Urinary bladder (tissue), 4 donors: ENCODE measurements around the gene REV1. TPM values are rescaled to one million over a fixed set of nuclear protein-coding genes. Genes with fewer than 3 reads are reported as not detected.

Experiments
- DNase-seq: peaks from one replicate; pipeline ENCODE4 v3.0.0-alpha.2; 2015; ENCODE audit errors: extremely low spot score
- H3K27ac ChIP-seq: one replicate; pipeline ENCODE4 v1.5.1; 2013; ENCODE audit warnings: low read depth, mild to moderate bottlenecking, moderate library complexity
- H3K36me3 ChIP-seq: one replicate; pipeline ENCODE4 v1.6.1; 2013; ENCODE audit warnings: mild to moderate bottlenecking, moderate library complexity; ENCODE audit not compliant: insufficient read depth
- H3K4me1 ChIP-seq: one replicate; pipeline ENCODE4 v1.6.1; 2013; ENCODE audit warnings: mild to moderate bottlenecking, moderate library complexity; ENCODE audit not compliant: insufficient read depth
- H3K4me3 ChIP-seq: one replicate; pipeline ENCODE4 v1.5.1; 2013; ENCODE audit warnings: low read depth, low read length
- WGBS: extraction: QIAGEN DNeasy Blood & Tissue Kit; methylation state at CpG from one replicate; pipeline ENCODE4 v1.1.7; 2013; 5-methylcytosine and 5-hydroxymethylcytosine counted together
- polyA plus RNA-seq: library from polyadenylated mRNA; stranded (reverse); fragments of 200-250 nt; gene quantifications from one replicate; pipeline ENCODE4 v1.2.3, GENCODE V29; 2013
- total RNA-seq: library from RNA; depleted of rRNA; stranded (reverse); fragments of >200 nt; gene quantifications from one replicate; pipeline ENCODE4 v1.2.3, GENCODE V29; 2014
- donor health status: healthy with polysubstance abuse.
- donor health status: healthy.

REV1 gene
- total and polyA plus RNA-seq, 2 donors: 21.0 to 134 TPM

DNA sequence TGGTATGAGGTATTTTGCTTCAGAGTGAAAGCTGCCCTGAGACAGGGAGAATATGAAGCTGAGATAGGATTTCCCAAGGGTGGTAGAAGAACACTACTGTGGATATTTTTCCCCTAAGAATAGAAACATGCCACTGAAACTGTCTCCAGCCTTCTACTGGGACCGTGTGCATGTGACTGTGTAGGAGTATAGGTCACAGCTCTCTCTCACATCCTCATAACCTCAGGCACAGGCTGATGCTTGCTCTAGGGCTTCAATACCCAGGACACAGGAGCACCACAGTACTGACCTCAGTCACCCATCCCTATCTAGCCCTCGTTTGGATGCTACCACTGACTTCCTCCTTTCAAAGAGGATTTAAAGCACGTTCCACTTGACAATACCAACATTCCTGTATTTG, 67.2 kb downstream of the REV1 start:
- Histone ChIP-seq H3K36me3 (no peaks in the 10 kb centered on the region), H3K27ac (no peak overlapping the region), H3K4me1 (no peaks in the 10 kb centered on the region), H3K4me3 (no peak overlapping the region)
- WGBS: 62% methylated on average over 3 of the region's 3 CpGs
- DNase-seq: no peak

- 78% methylated on average over 5 of the region's 5 CpGs for WGBS
- Histone ChIP-seq H3K4me1 (no peaks in the 10 kb centered on the region), H3K27ac (no peak overlapping the region), H3K36me3 (peaks cover 2% of the 10 kb centered on the region), H3K4me3 (no peak overlapping the region)
- DNase-seq: no peak
These were observed 68.3 kb downstream of the REV1 start for GRCh38 chr2:99421469-99421868.

GRCh38 chr2:99420751-99421299, 69.0 kb downstream of the REV1 start:
- no peak for DNase-seq
- H3K36me3 ChIP-seq: peaks cover 4% of the 10 kb centered on the region
- no peak overlapping the region for H3K27ac ChIP-seq
- 60% methylated on average over 5 of the region's 5 CpGs for WGBS
- H3K4me1 ChIP-seq: no peaks in the 10 kb centered on the region
- H3K4me3 ChIP-seq: no peak overlapping the region

DNA sequence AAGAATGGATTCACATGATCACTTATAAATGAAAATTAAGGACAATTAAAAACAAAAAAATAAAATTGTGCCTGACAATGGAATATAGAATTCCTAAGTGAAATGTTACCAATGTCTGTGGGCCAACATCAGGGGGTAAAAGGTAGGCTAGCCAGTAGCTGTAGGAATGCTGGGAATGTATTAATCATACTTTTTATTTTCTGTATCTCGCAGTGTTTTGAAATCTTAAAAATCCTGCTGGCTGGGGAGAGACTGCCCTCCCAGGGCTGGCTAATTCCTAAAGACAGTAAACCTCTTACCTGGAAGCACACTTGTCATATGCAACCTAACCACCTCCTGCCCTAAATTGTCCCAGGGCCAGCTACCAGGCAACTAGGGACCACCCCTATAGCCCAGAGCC, 69.8 kb downstream of the REV1 start:
- H3K4me1 ChIP-seq: no peaks in the 10 kb centered on the region
- WGBS: 48% methylated on average over 1 of the region's 1 CpG
- peaks cover 4% of the 10 kb centered on the region for H3K36me3 ChIP-seq
- H3K4me3 ChIP-seq: no peak overlapping the region
- no peak for DNase-seq
- H3K27ac ChIP-seq: no peak overlapping the region

GRCh38 chr2:99417396-99417795, 72.4 kb downstream of the REV1 start:
- no peak for DNase-seq
- peaks cover 4% of the 10 kb centered on the region for H3K36me3 ChIP-seq
- no peak overlapping the region for H3K4me3 ChIP-seq
- no peak overlapping the region for H3K27ac ChIP-seq
- no peaks in the 10 kb centered on the region for H3K4me1 ChIP-seq
- WGBS: 93% methylated on average over 3 of the region's 3 CpGs

DNA sequence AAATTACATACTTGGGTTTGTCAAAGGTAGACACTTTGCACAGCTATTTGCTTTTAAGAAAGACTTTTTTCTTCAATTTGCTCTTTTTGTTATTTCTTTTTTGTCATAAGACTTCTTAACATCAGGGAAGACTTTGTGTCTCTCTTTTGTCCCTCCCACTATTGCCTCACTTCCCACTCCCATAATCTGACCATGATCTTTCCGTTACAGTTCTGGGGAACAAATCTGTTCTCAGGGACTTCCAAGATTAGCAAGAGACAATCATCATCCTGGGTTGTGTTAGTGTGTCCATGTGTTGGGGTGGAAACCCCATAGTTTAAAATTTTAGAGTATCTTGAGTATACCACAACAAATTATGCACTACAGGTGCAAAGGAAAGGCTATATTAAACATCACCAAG, 75.3 kb downstream of the REV1 start:
- peaks cover 7% of the 10 kb centered on the region for H3K36me3 ChIP-seq
- DNase-seq: no peak
- H3K27ac ChIP-seq: no peak overlapping the region
- H3K4me1 ChIP-seq: no peaks in the 10 kb centered on the region
- WGBS: 86% methylated on average over 1 of the region's 1 CpG
- no peak overlapping the region for H3K4me3 ChIP-seq

- DNase-seq: no peak
- Histone ChIP-seq H3K36me3 (peaks cover 3% of the 10 kb centered on the region), H3K4me1 (no peaks in the 10 kb centered on the region), H3K4me3 (no peak overlapping the region), H3K27ac (no peak overlapping the region)
- 95% methylated on average over 4 of the region's 4 CpGs for WGBS
These were observed 79.5 kb downstream of the REV1 start for GRCh38 chr2:99410276-99410675.

GRCh38 chr2:99406137-99406536, 83.7 kb downstream of the REV1 start:
- no peaks in the 10 kb centered on the region for H3K4me1 ChIP-seq
- peaks cover 2% of the 10 kb centered on the region for H3K36me3 ChIP-seq
- H3K27ac ChIP-seq: no peak overlapping the region
- no peak overlapping the region for H3K4me3 ChIP-seq
- WGBS: 93% methylated on average over 6 of the region's 6 CpGs
- no peak for DNase-seq

- H3K36me3 ChIP-seq: peaks cover 2% of the 10 kb centered on the region
- no peak overlapping the region for H3K4me3 ChIP-seq
- no peaks in the 10 kb centered on the region for H3K4me1 ChIP-seq
- H3K27ac ChIP-seq: no peak overlapping the region
- 74% methylated on average over 5 of the region's 5 CpGs for WGBS
- no peak for DNase-seq
These were observed 84.8 kb downstream of the REV1 start for GRCh38 chr2:99404797-99405669.

GRCh38 chr2:99404039-99404796, 85.6 kb downstream of the REV1 start:
- 83% methylated on average over 8 of the region's 8 CpGs for WGBS
- no peaks in the 10 kb centered on the region for H3K4me1 ChIP-seq
- H3K27ac ChIP-seq: no peak overlapping the region
- peak; percentile 26 for DNase-seq
- H3K36me3 ChIP-seq: peaks cover 2% of the 10 kb centered on the region
- H3K4me3 ChIP-seq: no peak overlapping the region

GRCh38 chr2:99403524-99403923, 86.3 kb downstream of the REV1 start:
- Histone ChIP-seq H3K36me3 (peaks cover 2% of the 10 kb centered on the region), H3K4me1 (no peaks in the 10 kb centered on the region), H3K27ac (no peak overlapping the region), H3K4me3 (no peak overlapping the region)
- 61% methylated on average over 4 of the region's 4 CpGs for WGBS
- no peak for DNase-seq

GRCh38 chr2:99403084-99403483, 86.7 kb downstream of the REV1 start:
- no peak for DNase-seq
- Histone ChIP-seq H3K27ac (no peak overlapping the region), H3K4me1 (no peaks in the 10 kb centered on the region), H3K36me3 (peaks cover 2% of the 10 kb centered on the region), H3K4me3 (no peak overlapping the region)

- no peaks in the 10 kb centered on the region for H3K4me1 ChIP-seq
- H3K36me3 ChIP-seq: peaks cover 2% of the 10 kb centered on the region
- H3K27ac ChIP-seq: no peak overlapping the region
- WGBS: 90% methylated on average over 4 of the region's 4 CpGs
- H3K4me3 ChIP-seq: no peak overlapping the region
- DNase-seq: no peak
These were observed 88.0 kb downstream of the REV1 start for GRCh38 chr2:99401841-99402240.

GRCh38 chr2:99399795-99400194, 90.0 kb downstream of the REV1 start:
- H3K27ac ChIP-seq: no peak overlapping the region

More at GRCh38 chr2:99399795-99400194, 90.0 kb downstream of the REV1 start:
- 79% methylated on average over 2 of the region's 2 CpGs for WGBS
- no peak for DNase-seq
- H3K36me3 ChIP-seq: peaks cover 2% of the 10 kb centered on the region
- no peaks in the 10 kb centered on the region for H3K4me1 ChIP-seq
- no peak overlapping the region for H3K4me3 ChIP-seq
